MM.1S (cell line): Measurements from ENCODE around the gene TMEM205.

ENCODE experiments used
- DNase-seq: peaks from one replicate; pipeline ENCODE4 v3.0.0-alpha.2; 2015
- H2AFZ ChIP-seq: fragments of 300-600 bp; sonication (generic); 2 replicates; pipeline ENCODE4 v1.6.0; 2016; ENCODE audit warnings: antibody characterized with exemption, low read length
- H3F3A ChIP-seq: fragments of 300-600 bp; sonication (generic); 2 replicates; pipeline ENCODE4 v1.6.1; 2016; ENCODE audit warnings: mild to moderate bottlenecking, antibody characterized with exemption, low read length, moderate library complexity, mixed read lengths; ENCODE audit not compliant: insufficient read depth
- H3K27ac ChIP-seq: fragments of 300-600 bp; sonication (generic); 2 replicates; pipeline ENCODE4 v1.5.1; 2016; ENCODE audit warnings: mild to moderate bottlenecking, low read length
- H3K27me3 ChIP-seq: fragments of 300-600 bp; sonication (generic); replicated peaks from 2 replicates; pipeline ENCODE4 v1.6.0; 2016; ENCODE audit warnings: low read length; ENCODE audit not compliant: insufficient read depth
- H3K36me3 ChIP-seq: fragments of 300-600 bp; sonication (generic); replicated peaks from 2 replicates; pipeline ENCODE4 v1.6.1; 2016; ENCODE audit warnings: mild to moderate bottlenecking, low read length, mixed read lengths; ENCODE audit not compliant: insufficient read depth
- H3K4me1 ChIP-seq: fragments of 300-600 bp; sonication (generic); 2 replicates; pipeline ENCODE4 v1.6.1; 2016; ENCODE audit warnings: low read length, mixed read lengths
- H3K4me2 ChIP-seq: fragments of 300-600 bp; sonication (generic); 2 replicates; pipeline ENCODE4 v1.6.0; 2016; ENCODE audit warnings: low read depth, low read length
- H3K4me3 ChIP-seq: fragments of 300-600 bp; sonication (generic); 2 replicates; pipeline ENCODE4 v1.5.1; 2016; ENCODE audit warnings: low read length, mixed read lengths
- H3K79me2 ChIP-seq: fragments of 300-600 bp; sonication (generic); 2 replicates; pipeline ENCODE4 v1.6.1; 2016; ENCODE audit warnings: mixed run types, low read length, mixed read lengths
- H3K9ac ChIP-seq: fragments of 300-600 bp; sonication (generic); 2 replicates; pipeline ENCODE4 v1.6.1; 2016; ENCODE audit warnings: low read length, mixed read lengths
- H3K9me2 ChIP-seq: fragments of 300-600 bp; sonication (generic); replicated peaks from 2 replicates; pipeline ENCODE4 v1.6.1; 2016; ENCODE audit warnings: mild to moderate bottlenecking, low read length, mixed read lengths; ENCODE audit not compliant: insufficient read depth
- H3K9me3 ChIP-seq: fragments of 300-600 bp; sonication (generic); replicated peaks from 2 replicates; pipeline ENCODE4 v1.6.1; 2016; ENCODE audit warnings: mild to moderate bottlenecking, low read length, mixed read lengths; ENCODE audit not compliant: insufficient read depth
- H4K20me1 ChIP-seq: fragments of 300-600 bp; sonication (generic); 2 replicates; pipeline ENCODE4 v1.6.1; 2016; ENCODE audit warnings: mild to moderate bottlenecking, low read length, moderate library complexity, mixed read lengths; ENCODE audit not compliant: insufficient read depth
- EZH2 ChIP-seq: fragments of 300-600 bp; sonication (generic); optimal IDR thresholded peaks from 2 replicates; pipeline ENCODE3; 2017; ENCODE audit warnings: low read depth, mild to moderate bottlenecking, antibody characterized with exemption, low read length, mixed read lengths
- EZH2phosphoT487 ChIP-seq: fragments of 300-600 bp; sonication (generic); IDR thresholded peaks from 2 replicates; pipeline ENCODE4 v1.6.1; 2018; ENCODE audit warnings: antibody characterized with exemption, low read length
- TF ChIP-seq, protein P1 (sequence below): fragments of 300-600 bp; sonication (generic); IDR thresholded peaks from 2 replicates; pipeline ENCODE4 v1.5.1; 2016; ENCODE audit warnings: antibody characterized with exemption, low read length, mixed read lengths

Gene TMEM205

DNA sequence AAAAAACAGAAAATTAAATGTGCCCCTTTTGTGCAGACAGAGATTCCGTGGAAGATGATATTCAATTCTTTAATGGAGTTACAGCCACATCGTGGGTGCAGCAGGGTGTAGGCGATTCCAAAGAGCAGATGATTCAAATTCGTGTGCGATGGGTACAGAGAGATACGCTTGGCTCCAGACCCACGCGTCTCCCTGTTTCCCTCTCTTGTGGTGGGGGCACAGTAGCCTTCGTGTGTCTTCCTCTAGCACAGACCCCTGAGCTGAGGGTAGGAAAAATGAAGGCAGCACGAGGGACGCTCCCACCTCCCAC, 45.3 kb downstream of the TMEM205 start:
- no peak overlapping the region for H3K4me2 ChIP-seq
- no peaks in the 10 kb centered on the region for H3F3A ChIP-seq
- H3K9ac ChIP-seq = no peak overlapping the region
- DNase-seq = no peak
- no peak overlapping the region for H3K27ac ChIP-seq
- peaks cover 73% of the 10 kb centered on the region for H3K27me3 ChIP-seq
- H3K9me2 ChIP-seq = no peaks in the 10 kb centered on the region
- H3K79me2 ChIP-seq = no peaks in the 10 kb centered on the region
- H4K20me1 ChIP-seq = no peaks in the 10 kb centered on the region
- no peak overlapping the region for H3K4me3 ChIP-seq
- H2AFZ ChIP-seq = no peak overlapping the region
- TF ChIP-seq, protein P1, sequence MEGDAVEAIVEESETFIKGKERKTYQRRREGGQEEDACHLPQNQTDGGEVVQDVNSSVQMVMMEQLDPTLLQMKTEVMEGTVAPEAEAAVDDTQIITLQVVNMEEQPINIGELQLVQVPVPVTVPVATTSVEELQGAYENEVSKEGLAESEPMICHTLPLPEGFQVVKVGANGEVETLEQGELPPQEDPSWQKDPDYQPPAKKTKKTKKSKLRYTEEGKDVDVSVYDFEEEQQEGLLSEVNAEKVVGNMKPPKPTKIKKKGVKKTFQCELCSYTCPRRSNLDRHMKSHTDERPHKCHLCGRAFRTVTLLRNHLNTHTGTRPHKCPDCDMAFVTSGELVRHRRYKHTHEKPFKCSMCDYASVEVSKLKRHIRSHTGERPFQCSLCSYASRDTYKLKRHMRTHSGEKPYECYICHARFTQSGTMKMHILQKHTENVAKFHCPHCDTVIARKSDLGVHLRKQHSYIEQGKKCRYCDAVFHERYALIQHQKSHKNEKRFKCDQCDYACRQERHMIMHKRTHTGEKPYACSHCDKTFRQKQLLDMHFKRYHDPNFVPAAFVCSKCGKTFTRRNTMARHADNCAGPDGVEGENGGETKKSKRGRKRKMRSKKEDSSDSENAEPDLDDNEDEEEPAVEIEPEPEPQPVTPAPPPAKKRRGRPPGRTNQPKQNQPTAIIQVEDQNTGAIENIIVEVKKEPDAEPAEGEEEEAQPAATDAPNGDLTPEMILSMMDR = no peak
- TF ChIP-seq EZH2 = no peak
- TF ChIP-seq EZH2phosphoT487 = no peak
- no peaks in the 10 kb centered on the region for H3K9me3 ChIP-seq
- no peaks in the 10 kb centered on the region for H3K4me1 ChIP-seq
- no peaks in the 10 kb centered on the region for H3K36me3 ChIP-seq

DNA sequence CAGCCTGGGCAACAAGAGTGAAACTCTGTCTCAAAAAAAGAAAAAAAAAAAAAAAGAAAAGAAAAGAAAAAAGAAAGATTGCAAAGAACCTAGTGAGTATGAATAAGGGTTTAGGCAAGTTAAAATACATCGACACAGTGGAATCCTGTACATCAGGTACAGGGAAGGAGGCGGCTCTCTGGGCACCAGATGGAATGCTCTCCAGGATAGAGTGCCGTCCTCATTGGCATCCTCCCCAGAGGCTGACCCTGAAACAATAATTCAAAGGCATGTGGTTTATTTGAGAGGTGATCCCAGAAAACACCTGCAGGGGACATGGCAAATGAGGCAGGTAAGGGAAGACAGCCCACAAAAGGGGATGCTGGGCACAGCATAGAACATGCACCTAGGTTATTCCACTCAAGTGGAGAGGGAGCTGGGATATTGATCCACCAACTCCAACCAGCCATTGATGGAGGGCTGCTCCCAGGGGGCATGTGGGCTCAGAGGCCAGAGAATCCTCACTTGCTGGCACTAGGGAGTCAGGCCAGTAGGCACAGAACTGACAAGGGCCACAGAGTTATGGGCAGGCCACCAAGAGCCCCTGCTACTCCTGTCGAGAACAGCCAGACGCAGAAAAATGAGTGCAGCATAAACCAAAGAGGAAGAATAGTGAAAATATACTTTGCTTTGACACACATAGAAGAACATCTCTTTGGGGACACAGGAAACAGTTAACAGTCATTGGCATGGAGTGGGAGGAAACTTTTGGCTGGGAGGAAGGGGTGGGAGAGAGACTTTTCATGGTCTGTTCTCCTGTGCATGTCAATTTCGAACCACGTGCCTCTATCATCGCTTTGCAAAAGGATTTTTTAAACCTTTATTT, 45.9 kb downstream of the TMEM205 start:
- no peak overlapping the region for H3K4me2 ChIP-seq
- H3K9me2 ChIP-seq = no peaks in the 10 kb centered on the region
- H3K79me2 ChIP-seq = no peaks in the 10 kb centered on the region
- H4K20me1 ChIP-seq = no peaks in the 10 kb centered on the region
- peaks cover 76% of the 10 kb centered on the region for H3K27me3 ChIP-seq
- no peak for DNase-seq
- H3K4me1 ChIP-seq = no peaks in the 10 kb centered on the region
- no peak overlapping the region for H3K4me3 ChIP-seq
- no peaks in the 10 kb centered on the region for H3K36me3 ChIP-seq
- TF ChIP-seq, protein P1 = no peak
- no peak for TF ChIP-seq EZH2phosphoT487
- TF ChIP-seq EZH2 = no peak
- no peak overlapping the region for H3K27ac ChIP-seq
- H2AFZ ChIP-seq = no peak overlapping the region
- H3K9me3 ChIP-seq = no peaks in the 10 kb centered on the region
- H3K9ac ChIP-seq = no peak overlapping the region
- no peaks in the 10 kb centered on the region for H3F3A ChIP-seq

DNA sequence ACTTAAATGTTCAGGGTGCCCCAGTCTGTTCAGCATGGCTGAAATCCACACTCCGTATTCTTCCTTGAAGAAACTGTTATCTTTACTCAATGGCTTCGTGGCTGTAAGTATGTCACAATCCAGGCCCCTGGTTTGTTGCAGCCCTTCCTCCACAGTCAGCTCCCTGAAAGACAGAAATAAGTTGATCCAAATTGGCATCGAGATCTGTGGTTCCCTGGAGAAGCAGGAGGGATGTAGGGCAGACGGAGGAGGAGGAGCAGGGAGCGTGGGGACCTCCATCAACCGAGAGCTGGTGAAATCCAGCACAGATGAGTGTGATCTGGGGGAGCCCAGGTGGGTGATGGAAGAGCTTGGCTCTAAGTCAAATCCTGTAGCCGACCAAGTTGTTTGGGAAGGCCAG, 49.8 kb downstream of the TMEM205 start:
- Histone ChIP-seq H3K27ac (no peak overlapping the region), H3K4me3 (no peak overlapping the region), H3K9me2 (no peaks in the 10 kb centered on the region), H3K36me3 (no peaks in the 10 kb centered on the region), H3K9me3 (no peaks in the 10 kb centered on the region), H2AFZ (no peak overlapping the region), H3K27me3 (peaks cover 84% of the 10 kb centered on the region), H3K4me2 (no peak overlapping the region), H3F3A (no peaks in the 10 kb centered on the region), H3K9ac (no peak overlapping the region), H4K20me1 (no peaks in the 10 kb centered on the region), H3K4me1 (peaks cover 4% of the 10 kb centered on the region; the same call in 1 of the 2 replicates), H3K79me2 (no peaks in the 10 kb centered on the region)
- TF ChIP-seq, protein P1 = no peak
- TF ChIP-seq EZH2 (no peak), EZH2phosphoT487 (no peak)
- DNase-seq = no peak
